GM19023 (cell line): ENCODE data around the gene NCS1.

Source experiments
- ATAC-seq: cut with Tn5 transposase; IDR thresholded peaks from one replicate; pipeline ENCODE4 v1.9.1; 2021; ENCODE audit warnings: mild to moderate bottlenecking, moderate library complexity; ENCODE audit not compliant: unreplicated experiment

Gene NCS1

DNA sequence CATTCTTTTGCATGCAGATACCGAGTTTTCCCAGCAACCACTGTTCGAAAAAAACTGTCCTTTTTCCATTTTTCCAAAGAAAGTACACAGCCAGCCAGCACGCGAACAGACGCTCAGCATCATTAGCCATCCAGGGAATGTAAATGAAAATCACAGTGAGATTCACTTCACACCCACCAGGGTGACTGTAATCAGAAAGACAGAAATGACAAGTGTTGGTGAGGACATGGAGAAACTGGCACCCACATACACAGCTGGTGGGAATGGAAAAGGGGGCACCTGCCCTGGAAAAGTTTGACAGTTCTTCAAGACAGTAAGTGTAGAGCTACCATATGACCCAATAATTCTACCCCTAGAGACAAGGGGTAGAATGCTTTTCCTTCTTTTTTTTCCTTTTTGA lies 25.0 kb upstream of the NCS1 start:
- ATAC-seq: no peak

DNA sequence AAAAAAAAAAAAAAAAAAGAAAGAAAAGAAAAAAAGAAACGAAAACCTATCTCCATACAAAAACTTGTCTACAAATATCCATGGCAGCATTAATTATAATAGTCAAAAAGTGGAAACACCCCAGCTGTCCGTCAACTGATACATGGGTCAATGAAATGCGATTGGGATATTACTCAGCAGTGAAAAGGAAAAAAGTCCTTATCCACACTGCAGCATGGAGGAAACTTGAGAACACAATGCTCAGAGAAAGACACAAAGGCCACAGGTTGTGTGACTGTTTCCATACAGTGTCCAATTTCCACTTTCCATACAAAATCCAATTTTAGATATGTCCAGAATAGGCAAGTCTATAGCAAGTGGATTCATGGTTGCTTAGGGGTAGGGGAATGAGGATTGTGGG lies 24.3 kb upstream of the NCS1 start:
- ATAC-seq: no peak

DNA sequence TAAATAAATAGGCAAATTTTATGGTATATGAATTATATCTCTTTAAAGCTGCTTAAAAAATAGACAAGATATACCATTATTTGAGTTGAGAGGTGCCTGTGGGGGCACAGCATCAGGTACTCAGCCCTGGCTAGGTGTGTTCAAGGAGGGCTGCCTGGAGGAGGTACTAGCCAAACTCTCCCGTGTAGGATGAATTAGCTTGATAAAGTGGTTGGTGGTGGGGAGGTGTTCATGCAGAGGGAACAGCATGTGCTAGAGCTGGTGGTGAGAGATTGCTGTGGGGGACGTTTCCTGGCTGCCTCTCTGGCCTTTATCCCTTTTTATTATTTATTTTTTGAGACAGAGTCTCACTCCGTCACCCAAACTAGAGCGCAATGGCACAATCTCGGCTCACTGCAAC lies 23.2 kb upstream of the NCS1 start:
- ATAC-seq: no peak

DNA sequence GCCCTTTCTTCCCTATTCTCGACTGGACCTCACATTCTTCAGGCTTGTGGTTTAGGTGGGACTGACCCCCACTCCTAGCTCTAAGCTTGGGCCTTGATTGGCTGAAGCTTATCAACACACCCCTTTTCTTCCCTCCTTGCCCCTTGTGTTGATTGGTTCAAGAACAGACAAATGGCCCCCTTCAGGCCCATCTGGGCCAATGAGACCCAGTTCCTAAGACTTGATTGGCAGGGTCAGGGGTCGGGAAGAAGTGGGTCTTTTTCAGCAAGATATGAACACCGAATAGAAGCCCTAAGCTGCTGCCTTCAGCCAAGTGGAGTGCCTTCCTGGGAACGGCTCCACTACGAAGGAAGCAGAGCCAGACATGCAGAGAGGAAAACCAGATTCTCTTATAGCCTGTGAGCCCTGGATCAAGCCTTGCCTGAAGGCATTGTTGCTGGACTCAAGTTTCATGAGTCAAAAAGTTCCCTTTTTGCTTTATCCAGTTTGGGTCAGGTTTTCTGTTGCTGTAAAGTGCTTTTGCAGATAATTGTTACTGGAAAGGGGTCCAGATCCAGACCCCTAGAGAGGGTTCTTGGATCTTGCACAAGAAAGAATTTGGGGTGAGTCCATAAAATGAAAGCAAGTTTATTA lies 22.4 kb upstream of the NCS1 start:
- no peak for ATAC-seq

DNA sequence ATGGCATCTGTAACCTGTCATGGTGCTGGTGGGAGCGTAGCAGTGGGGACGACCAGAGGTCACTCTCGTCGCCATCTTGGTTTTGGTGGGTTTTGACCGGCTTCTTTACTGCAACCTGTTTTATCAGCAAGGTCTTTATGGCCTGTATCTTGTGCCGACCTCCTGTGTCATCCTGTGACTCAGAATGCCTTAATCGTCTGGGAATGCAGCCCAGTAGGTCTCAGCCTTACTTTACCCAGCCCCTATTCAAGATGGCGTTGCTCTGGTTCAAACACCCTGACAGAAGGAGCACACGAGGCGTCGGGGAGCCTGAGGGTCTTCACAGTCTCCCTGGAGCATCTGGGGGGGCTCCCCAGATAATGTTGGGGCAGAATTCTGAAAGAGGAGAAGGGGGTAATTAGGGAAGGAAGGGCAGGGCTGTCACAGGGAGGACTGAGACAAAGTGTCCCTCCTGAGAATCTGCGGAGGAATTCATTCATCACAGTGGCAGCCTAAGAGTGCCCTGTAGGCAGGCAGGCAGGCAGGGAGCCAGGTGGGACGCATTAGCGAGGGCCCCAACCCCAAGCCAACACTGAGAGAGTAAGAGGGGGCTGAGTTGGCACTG lies 21.3 kb upstream of the NCS1 start:
- ATAC-seq: no peak

DNA sequence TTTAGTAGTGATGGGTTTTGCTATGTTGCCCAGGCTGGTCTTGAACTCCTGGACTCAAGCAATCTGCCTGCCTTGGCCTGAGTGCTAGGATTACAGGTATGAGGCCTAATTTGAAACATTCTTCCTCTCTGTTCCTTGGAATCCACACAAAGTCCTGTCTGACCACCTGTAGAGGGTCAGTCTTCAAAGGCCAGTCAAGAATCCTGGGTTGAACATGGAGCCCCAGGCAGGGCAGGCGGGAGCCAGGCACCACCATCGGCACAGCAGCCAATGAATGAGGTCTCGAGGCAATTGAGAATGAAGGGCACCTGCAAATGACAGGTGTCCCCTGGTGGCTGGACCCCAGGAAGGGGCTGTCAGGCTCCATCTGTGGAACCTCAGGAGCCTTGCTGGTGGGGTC lies 17.4 kb upstream of the NCS1 start:
- ATAC-seq: no peak

DNA sequence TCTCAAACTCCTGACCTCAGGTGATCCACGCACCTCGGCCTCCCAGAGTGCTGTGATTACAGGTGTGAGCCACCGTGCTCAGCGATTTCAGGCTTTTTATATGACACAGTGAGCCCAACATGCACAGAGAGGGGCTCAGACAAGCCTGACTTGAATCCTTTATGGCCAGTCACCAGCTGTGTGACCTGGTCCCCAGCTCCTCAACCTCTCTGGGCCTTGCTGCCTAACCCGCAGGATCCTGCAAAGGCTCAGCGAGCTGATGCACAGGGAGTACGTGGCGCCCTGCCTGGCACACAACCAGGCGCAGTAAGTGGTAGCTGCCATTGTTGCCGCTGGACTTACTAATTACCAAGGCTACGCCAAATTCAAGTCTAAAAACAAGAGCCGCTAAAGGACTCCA lies 16.6 kb upstream of the NCS1 start:
- no peak for ATAC-seq

DNA sequence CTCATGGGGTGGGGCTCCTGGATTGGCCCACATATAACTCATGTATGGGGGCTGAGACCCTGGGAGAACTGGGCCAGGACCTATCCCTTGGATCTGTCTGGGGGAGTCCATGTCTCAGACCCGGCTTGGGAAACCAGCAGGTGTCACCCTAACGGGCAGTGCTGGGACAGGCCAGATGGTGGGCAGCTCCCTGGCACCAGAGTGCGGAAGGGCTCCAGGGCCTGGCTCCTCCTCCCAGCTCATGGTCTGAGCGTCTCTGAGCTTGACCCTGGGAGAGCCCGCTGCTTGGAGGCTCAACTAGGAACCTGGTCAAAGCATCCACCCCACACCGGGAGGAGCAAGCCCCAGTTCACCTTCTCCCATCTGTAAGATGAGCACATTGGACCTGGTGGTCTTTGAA lies 15.5 kb upstream of the NCS1 start:
- no peak for ATAC-seq

DNA sequence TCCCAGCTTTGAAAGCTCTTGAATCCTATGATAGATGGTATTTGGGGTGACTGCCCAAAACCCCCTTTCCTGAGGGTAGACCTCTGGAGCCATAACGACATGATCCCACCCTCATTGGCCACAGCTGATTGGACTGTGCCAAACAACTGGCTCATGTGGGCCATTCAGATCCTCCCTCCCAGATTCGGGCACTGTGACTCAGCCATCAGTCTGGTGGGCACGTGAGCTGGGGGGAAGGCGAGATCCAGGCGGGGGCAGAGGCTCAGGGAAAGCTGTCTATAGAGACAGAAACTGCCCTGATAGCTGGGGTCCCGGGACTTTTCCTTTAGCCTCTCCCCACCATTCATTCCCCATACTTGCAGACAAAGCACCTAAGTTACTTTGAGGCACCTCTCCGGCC lies 15.1 kb upstream of the NCS1 start:
- no peak for ATAC-seq

DNA sequence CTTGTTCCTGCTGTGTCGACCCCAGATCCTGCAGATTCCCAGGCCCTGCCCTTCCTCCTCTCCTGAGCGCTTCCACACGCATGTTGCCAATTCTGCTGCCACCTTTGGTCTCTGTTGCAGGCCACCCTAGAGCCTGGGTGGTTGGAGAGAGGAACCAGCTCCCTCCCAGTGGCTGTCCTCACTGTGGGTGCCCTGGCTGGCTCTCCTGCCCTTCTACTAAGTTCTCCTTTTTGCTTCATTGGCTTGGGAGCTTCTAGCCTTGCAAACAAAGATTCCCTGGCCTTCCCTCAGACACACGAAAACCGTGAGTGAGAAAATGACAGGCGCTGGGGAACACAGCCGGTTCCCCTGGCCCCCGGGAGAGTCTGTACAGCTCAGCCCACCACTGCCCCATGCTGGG lies 14.2 kb upstream of the NCS1 start:
- no peak for ATAC-seq

DNA sequence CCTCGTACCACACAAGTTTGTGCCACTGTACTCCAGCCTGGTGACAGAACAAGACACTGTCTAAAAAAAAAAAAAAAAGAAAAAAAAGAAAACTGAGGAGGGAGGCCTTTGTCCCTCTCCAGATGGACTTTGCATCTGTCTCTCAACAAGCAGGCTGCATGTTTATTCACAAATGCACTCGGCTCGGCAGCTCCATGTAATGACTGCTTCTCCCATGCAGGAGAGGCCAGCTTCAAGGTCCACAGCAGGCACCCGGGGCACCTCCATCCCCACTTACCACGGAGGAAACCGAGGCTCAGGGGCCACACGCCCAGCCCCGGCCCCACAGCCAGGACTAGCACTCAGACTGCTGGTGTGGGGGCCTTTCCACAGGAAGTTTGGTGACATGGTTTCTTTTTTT lies 13.1 kb upstream of the NCS1 start:
- no peak for ATAC-seq

DNA sequence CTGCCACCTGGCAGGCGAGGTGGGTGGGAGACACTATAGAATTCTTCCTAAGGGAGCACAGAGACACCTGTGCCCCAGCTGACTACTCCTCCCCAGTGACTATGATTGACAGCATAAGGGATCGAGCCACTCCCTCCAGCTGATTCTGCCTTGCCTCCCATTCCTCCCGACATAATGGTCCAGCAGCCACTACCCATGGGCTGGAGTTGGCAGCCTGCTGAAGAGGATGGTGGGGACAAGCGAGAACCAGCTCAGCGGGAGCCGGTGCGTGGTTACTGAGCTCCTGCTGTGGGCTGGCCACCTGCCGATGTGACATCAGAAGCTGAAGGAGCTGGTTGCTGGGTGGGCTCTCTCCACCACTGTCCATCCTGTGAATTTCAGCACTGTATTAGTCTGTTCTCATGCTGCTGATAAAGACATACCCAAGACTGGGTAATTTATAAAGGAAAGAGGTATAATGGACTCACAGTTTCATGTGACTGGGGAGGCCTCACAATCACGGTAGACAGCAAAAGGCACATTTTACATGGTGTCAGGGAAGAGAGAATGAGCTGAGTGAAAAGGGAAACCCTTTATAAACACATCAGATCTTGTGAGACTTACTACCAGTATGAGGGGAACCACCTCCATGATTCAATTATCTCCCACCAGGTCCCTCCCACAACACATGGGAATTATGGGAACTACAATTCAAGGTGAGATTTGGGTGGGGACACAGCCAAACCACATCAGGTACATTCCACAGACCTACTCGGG lies 12.1 kb upstream of the NCS1 start:
- no peak for ATAC-seq

DNA sequence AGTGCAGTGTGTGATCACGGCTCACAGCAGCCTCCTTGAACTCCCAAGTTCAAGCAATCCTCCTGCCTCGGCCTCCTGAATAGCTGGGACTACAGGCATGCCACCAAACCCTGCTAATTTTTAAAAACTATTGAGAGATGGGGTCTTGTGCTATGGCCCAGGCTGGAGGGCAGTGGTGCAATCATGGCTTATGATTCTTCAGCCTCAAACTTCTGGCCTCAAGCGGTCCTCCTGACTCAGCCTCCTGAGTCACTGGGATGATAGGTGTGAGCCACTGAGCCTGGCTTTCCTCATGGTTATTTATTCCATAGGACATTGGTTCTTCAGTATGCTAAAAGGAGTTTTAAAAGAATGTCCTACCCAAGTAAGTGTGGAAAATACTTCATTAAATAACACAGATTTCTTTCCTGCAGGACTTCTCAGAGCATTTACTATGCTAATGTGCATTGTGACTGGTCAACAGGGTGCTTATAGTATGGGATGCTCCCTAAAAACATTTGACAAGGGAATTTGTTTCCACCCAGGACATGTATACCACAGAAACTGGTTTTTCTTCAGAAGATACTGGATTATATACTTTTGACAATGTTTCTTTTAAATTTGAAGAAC lies 11.2 kb upstream of the NCS1 start:
- no peak for ATAC-seq

DNA sequence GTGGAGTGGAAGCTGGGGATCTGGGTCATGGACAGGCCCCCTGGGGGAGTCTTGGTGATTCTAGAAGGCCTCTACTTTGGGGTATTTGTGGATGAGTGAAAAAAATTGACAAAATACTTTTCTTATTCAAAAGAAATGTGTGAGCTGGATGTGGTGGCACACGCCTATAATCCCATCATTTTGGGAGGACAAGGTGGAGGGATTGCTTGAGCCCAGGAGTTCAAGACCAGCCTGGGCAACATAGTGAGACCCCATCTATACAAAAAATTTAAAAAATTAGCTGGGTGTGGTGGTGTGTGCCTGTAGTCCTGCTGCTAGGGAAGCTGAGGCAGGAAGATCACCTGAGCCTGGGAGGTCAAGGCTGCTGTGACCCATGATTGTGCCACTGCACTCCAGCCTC lies 6.6 kb upstream of the NCS1 start:
- no peak for ATAC-seq

DNA sequence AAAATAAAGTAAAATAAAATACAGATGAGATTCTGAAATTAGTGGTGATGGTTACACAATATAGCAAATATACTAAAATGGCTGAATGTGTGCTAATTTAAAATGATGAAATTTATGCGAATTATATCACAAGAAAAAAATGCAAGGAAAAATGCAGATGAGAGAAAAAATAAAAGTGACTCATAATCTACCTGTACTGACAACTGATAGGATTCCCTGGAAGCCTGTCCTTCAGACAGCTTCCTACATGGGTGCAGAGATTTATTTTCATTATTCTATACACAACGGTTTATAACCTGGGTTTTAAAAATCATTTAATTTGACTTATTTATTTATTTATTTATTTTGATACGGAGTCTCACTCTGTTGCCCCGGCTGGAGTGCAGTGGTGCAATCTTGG lies 5.8 kb upstream of the NCS1 start:
- no peak for ATAC-seq

DNA sequence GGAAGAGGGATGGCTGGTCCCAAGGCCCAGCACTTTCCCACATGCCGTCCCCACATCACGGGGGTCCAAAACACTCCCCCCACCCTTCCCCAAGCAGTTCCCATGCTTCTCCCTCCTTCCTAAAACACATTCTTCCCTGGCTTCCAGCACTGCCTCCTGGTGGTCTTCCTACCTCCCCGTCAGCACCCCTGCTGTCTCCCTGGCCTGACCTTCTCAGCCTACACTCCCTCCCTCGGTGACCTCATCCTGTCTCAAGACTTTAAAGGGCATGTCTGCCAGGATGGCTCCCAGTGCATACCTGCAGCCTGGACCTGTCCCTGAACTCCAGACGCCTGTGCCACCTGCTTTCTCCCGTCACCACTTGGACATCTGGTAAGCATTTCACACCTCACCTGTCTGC lies 4.3 kb upstream of the NCS1 start:
- no peak for ATAC-seq

DNA sequence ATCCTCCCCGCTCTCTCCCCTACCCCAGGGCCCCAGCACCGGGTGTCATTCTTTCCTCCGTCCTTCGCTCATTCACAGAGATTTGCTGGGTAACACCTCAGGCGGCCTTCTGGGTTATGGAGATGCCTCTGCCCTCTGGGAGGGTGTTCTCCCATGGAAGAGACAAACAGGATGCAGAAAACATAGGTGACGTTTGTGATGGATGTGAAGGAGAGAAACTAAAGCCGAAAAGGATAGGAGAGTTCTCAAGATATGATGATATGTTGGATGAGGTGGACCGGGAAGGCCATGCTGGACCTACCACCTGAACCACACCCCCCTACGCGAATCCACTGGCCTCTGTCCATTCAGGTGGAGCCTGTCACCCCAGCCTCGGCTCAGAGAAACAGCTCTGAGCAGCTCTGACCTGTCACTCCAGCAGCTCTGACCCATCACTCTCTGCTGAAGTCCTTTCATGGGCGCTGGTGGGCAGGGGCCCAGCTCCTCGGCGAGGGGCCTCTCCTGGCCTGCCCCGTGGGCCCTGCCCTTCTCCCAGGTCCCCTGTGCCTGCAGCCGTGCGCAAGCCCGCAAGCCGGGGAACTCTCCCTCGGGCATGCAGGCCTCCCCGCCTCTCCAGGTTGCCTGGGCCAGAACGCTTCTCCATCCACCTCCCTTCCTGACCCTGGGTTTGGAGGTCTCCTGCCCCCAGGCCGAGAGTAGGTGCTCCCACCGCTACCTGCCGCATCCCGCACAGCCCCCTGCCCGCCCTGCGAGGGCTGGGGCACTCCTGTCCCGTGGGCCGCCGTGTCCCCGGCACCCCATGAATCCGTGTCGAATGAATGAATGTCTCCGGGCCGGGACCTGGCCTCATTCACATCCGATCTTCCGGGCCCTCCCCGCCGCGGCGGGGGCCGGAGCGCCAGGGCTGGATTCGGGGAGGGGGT lies 717 bp upstream of the NCS1 start:
- ATAC-seq: no peak

DNA sequence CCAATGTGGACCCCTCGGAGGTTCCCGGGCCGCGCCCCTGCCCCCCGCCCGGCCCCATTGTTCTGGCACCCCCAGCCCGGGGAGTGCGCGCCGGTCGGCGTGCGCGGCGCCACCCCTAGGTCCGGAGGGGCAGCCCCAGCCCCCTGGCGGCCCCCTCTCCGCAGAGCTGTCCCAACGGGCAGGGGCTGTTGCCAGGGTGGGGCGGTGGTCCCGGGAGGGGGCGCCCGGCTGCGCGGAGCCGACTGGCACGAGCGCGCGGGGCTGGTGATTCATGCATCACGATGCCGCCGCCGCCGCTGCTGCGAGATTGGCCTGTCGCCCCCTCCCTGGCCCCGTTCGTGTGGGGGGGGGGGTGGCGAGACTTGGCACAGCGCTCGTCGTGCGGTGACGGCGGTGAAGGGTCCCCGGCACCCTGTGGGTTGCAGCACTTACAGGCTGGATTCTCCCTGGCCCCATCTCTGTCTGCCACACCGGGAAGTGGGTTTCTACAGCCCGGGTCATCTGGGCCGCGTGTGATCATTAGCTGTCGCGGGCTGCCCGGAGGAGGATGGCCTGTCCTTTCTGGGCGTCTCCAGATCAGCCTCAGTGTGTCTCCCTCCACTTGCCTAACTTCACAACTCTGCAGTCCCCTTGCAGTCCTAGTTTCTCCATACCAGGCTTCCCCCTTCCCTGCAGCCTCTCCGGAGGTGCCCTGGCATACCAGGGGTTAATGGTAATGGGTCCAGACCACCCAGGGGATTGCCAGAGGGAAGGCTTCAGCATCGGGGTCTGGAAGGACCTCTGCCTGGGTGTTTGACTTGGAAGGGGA lies 858 bp downstream of the NCS1 start:
- no peak for ATAC-seq

DNA sequence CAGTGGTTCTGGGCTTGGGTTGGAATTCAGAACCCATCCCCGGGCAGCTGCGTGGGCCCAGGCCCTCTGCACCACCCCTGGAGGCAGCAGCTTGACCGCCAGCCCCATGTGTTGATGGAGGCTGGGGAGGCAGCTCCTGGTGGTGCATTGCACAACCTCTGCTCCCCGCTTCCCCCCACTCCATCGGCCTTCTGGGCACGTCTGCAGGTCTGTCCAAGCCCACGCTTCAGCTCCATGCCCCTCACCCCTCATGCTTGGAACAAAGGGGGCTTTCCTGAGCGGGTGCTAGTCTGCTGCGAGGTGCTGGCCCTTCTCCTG lies 1.4 kb downstream of the NCS1 start:
- no peak for ATAC-seq

DNA sequence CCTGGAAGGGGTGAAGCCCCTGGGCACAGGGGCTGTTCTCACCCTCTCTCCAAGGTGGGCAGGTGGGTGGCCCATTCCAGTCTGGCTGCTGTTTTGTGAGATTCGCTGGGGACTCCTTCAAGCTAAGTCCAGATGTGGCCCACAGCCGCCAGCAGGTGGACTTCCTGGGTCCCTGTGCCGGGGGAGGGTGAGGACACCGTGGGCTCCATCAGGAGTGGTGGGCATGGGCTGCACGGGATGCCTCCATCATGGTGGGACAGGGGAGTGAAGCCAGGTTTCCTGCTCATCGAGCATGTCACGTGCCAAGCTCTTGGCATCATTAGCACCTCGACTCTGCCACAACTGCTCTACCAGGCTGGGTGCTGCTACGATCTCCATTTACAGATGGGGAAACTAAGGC lies 1.8 kb downstream of the NCS1 start:
- no peak for ATAC-seq
